ENCODE data around the gene F2RL3. TPM values are rescaled to one million over a fixed set of nuclear protein-coding genes. Genes with fewer than 3 reads are reported as not detected.

Gene F2RL3
- total and polyA plus RNA-seq, 2 of the 8 experiments (the other 6 are each of a cell fraction or from before 2014, with no cell fraction given), result not detected

GRCh38 chr19:16891696-16892382, 3.0 kb downstream of the F2RL3 start:
- TF ChIP-seq SAP30 (IDR thresholded peaks at IDR 0.05; ENCODE audit: insufficient read depth, insufficient replicate concordance, low read length) (no peak), SP1 (IDR thresholded peaks at IDR 0.05; ENCODE audit: low read depth, low read length) (no peak), MAX (IDR thresholded peaks at IDR 0.05) (no peak), RFX5 (IDR thresholded peaks at IDR 0.05; ENCODE audit: borderline replicate concordance, low read depth, low read length) (no peak)

More at GRCh38 chr19:16891696-16892382, 3.0 kb downstream of the F2RL3 start:
- Histone ChIP-seq H3K4me3 (ENCODE audit: extremely low read depth in 1 of 4, insufficient read depth in 2 of 4, low read depth in 3 of 4, low read length in 4 of 4) (no peak overlapping the region), H3K23ac (ENCODE audit: insufficient read length) (no peak overlapping the region), H4K20me1 (replicated peaks in 1 of 2; ENCODE audit: control insufficient read depth in 1 of 2, insufficient read depth in 2 of 2, low read length in 2 of 2) (no peaks in the 10 kb centered on the region), H3K9ac (replicated peaks in 1 of 4; ENCODE audit: extremely low read depth in 1 of 4, low read depth in 3 of 4, low read length in 3 of 4) (no peak overlapping the region), H4K5ac (ENCODE audit: insufficient read length, low read depth, low read length) (no peak overlapping the region), H3K9me3 (ENCODE audit: insufficient read depth in 2 of 2, low read depth in 1 of 2, low read length in 1 of 2) (no peaks in the 10 kb centered on the region), H2AK5ac (ENCODE audit: low read depth, low read length) (no peak overlapping the region), H3K79me2 (ENCODE audit: control insufficient read depth in 1 of 2, insufficient read depth in 2 of 2, low read length in 2 of 2) (no peaks in the 10 kb centered on the region), H3K14ac (ENCODE audit: insufficient read length) (no peak overlapping the region), H2BK12ac (ENCODE audit: low read depth, low read length) (no peak overlapping the region), H2AFZ (ENCODE audit: low read length) (no peak overlapping the region), H2BK15ac (ENCODE audit: low read length) (no peak overlapping the region), H2BK120ac (replicated peaks; ENCODE audit: low read depth, low read length) (no peak overlapping the region), H2BK20ac (ENCODE audit: low read length) (no peak overlapping the region), H3K4me1 (replicated peaks in 1 of 4; ENCODE audit: control insufficient read depth in 3 of 4, insufficient read depth in 4 of 4, low read length in 3 of 4) (peaks cover 0 to 3% (median 1%) of the 10 kb centered on the region in 4 experiments; a peak in 2 of 7 replicates), H3K18ac (ENCODE audit: extremely low read depth, low read length) (no peak overlapping the region), H4K8ac (ENCODE audit: extremely low read depth, insufficient read depth, low read length) (peak overlapping the region; percentile 25; the same call in 1 of the 2 replicates), H2BK5ac (ENCODE audit: low read depth, low read length) (no peak overlapping the region), H3K27me3 (replicated peaks in 1 of 4; ENCODE audit: control insufficient read depth in 3 of 4, extremely low read depth in 1 of 4, insufficient read depth in 3 of 4, low read length in 3 of 4) (peaks cover 0 to 4% (median 0%) of the 10 kb centered on the region in 4 experiments; a peak in 1 of 7 replicates), H3K36me3 (ENCODE audit: control insufficient read depth in 2 of 4, insufficient read depth in 4 of 4, low read length in 3 of 4) (no peaks in the 10 kb centered on the region), H4K91ac (replicated peaks; ENCODE audit: insufficient read length, low read length) (no peak overlapping the region), H3K27ac (ENCODE audit: low read depth, low read length) (no peak overlapping the region), H3K4me2 (ENCODE audit: insufficient read depth in 1 of 2, low read depth in 2 of 2, low read length in 2 of 2) (no peak overlapping the region), H3K4ac (replicated peaks; ENCODE audit: insufficient read length, low read depth, low read length) (no peak overlapping the region), H3K79me1 (ENCODE audit: low read depth, low read length) (no peaks in the 10 kb centered on the region), H3K56ac (replicated peaks; ENCODE audit: insufficient read length, low read depth, low read length) (no peak overlapping the region), H3K23me2 (ENCODE audit: low read depth, low read length) (peaks cover 8% of the 10 kb centered on the region; the same call in 1 of the 2 replicates)
- CTCF ChIA-PET (ENCODE audit: partially characterized antibody), result interaction anchor here (1.6 kb wide), 1 partner anchor 62 kb away, joined by 3 read pairs; no protein-coding TSS in a partner anchor
- POLR2A ChIA-PET (ENCODE audit: partially characterized antibody), result no interaction called here
- FAIRE-seq, result no peak
- 94% methylated on average over 11 of the region's 12 CpGs; no CpG with 5 or more reads in 1 of the 2 experiments for WGBS, 2 experiments (ENCODE audit: extremely low coverage in 1 of 2, insufficient coverage in 1 of 2, insufficient read length in 1 of 2, insufficient replicate concordance in 2 of 2, low coverage in 1 of 2, low lambda C conversion rate in 2 of 2, missing lambda C conversion rate in 1 of 2)
- no peak for DNase-seq (ENCODE audit: low read depth in 1 of 2, low spot score in 2 of 2)

All from H1 (cell line).